ENCODE results near the gene MIGA2. TPM values are rescaled to one million over a fixed set of nuclear protein-coding genes. Genes with fewer than 3 reads are reported as not detected.
"Not testable (repeated sequence)": the region's sequence is repeated elsewhere in the genome, so short reads cannot be mapped to it uniquely, and the experiment has no call there.

The MIGA2 gene
- polyA plus RNA-seq, 3 donors = 11.6 to 25.2 (median 21.5) TPM

DNA sequence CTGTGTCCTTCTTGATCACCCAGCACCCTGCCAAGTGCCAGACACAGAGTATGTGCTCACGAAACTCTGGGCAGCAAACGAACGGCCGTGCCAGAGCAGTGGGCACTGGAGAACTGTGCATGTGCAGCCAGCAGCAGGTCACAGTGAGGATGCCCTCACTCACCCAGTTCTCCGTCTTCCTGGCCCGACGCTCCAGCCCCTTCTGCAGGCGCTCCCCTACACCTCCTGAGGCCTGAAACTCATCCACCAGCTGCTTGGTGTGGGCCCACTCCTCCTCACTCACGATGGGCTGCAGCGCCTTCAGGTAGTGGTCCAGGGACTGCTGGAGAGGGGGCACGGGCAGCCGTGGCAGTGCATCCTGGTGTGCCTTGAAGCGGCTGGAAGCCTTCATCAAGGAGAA is 71.2 kb downstream of the MIGA2 start:
- no peak overlapping the region for H3K27ac ChIP-seq (ENCODE audit: low read depth, low read length)
- 78 to 94% (median 92%) methylated on average over 13 of the region's 13 CpGs for WGBS, 3 donors

DNA sequence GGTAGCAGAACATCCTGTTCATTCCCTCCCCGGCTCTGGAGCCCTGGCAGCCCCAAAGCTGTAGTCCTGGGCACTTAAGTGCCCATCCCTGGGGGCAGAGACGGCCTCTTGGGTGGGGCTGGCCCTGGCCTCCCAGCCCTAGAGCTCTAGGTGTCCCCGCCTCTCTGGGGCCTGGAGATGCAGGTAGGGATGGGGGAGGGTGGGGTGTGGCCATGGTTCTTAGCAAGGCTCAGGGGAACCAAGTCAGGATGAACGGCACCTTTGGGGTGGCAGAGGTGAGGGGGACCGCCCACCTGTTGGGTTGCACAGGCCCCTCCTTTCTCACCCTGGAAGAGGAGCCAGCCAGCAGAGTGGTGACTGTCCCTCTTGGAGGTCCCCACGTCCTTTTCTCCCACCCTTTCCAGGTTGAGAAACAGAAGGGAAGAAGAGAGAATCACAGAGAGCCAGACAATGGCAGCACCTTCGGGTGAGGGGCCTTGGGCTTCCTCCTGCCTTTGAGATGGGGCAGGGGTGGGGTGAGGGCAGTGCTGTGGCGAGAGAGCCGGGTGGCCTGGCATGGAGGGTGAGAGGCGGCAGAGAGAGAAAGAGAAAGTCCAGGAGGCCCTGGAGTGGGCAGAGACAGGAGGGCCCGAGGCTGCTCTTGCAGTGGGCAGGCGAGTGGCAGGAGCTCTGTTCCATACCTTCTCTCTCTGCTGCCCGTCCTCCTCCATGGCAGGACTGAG is 71.8 kb downstream of the MIGA2 start:
- H3K27ac ChIP-seq (ENCODE audit: low read depth, low read length) = no peak overlapping the region
- 70 to 91% (median 91%) methylated on average over 11 to 13 of the region's 13 CpGs for WGBS, 3 donors

DNA sequence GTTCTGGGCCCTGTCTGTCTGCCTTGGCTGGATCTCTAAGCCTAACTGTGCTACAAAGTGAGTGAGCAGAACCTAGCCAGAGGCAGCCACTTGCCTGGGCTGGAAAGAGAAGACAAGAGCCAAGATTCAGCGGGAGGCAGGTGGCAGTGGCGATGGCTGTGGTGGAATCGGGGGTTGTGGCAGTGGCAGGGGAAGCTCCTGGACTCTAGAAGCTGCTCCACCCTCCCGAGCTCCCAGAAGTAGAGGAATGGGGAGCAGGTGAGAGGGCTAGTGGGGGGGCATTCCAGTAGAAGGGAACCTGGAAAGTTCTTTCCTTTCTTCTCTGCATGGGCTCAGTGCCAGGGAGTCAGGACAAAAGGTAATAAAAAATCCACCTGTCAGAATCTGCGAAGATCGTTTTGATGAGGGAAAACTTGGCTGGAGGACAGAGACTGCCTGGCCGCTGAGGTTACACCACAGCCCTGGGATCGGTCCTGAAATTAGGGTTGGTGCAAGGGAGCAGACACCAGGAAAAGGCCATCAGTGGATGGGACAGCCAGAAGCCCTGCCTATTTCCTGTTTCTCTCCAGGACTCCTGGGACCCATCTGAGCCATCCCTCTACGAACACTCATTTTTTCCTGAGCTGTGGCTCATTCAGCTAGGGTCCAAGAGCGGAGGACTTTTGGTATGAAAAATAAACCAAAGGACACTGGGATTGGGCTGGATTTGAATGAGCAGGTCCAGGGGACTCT is 72.5 kb downstream of the MIGA2 start:
- no peak overlapping the region for H3K27ac ChIP-seq (ENCODE audit: low read depth, low read length)
- WGBS, 3 donors = 28 to 73% (median 57%) methylated on average over 10 of the region's 10 CpGs

DNA sequence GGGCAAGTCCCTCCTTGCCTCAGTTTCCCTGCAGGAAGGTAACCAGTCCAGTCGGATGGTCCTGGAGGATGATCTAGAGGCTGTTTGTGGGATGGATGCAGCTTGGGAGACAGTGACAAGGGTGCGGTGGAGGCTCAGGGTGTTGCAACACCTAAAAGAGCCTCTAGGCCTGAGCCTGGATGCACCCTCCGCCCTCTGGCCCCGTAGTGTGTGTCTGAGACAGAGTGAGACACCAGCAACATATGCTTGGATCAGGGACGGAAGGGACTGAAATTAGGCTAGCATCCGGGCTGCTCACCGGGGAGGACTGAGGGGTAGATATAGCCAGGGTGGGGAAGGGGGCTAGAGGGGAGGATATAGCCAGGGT is 73.1 kb downstream of the MIGA2 start:
- 51 to 64% (median 63%) methylated on average over 7 of the region's 7 CpGs for WGBS, 3 donors
- H3K27ac ChIP-seq (ENCODE audit: low read depth, low read length) = no peak overlapping the region

- H3K27ac ChIP-seq (ENCODE audit: low read depth, low read length) = no peak overlapping the region
- 3 to 5% (median 5%) methylated on average over 62 to 64 of the region's 64 CpGs for WGBS, 3 donors
Observed at GRCh38 chr9:129109952-129110739, 73.7 kb downstream of the MIGA2 start.

DNA sequence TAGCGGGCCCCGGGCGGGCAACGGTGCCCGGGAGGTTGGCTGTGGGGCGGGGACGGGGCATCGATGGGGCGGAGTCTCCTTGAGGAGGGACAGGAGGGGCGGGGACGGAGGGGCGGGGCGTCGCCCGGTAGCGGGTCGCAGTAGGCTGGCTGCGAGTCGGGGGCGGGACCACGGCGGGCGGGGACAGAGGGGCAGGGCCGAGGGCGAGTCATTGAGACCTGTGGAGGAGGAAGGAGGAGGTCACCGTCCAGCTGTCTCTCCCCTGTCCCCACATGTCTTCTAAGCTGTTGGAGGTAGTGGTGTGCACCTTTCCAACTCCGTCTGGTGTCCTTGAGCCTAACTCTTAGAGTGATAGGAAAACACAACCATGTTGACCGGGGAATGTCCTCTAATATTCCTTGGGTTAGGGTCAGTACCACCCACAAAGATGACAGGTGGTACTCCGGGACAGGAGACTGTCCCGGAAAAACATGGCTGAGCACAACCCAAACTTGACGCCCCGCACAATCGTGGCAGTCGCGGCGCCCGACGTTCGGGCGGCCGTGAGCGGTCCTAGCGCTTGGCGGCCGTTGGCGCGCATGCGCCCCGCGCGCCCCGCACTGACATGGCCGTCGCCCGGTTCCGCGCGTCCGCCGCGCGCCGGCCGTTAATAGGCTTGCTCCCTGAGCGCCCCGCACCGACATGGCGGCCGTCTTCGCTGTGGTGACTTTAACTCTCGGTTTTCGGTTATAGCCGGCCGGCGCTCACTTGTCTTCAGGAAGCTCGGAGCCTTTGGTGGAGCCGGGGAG is 74.5 kb downstream of the MIGA2 start, which contains the start of the genes CRAT and PTPA:
TSS of gene CRAT (minus strand) at position 54 of the 788 bp plus-strand sequence. CDS start 284 bp downstream, outside the sequence.
TSS of gene PTPA (plus strand) at position 676 of the 788 bp plus-strand sequence. CDS start 186 bp downstream, outside the sequence.
- 0 to 1% (median 0%) methylated on average over 59 to 77 of the region's 77 CpGs for WGBS, 3 donors
- H3K27ac ChIP-seq (ENCODE audit: low read depth, low read length) = peak within 1 kb of the TSS; percentile 30

DNA sequence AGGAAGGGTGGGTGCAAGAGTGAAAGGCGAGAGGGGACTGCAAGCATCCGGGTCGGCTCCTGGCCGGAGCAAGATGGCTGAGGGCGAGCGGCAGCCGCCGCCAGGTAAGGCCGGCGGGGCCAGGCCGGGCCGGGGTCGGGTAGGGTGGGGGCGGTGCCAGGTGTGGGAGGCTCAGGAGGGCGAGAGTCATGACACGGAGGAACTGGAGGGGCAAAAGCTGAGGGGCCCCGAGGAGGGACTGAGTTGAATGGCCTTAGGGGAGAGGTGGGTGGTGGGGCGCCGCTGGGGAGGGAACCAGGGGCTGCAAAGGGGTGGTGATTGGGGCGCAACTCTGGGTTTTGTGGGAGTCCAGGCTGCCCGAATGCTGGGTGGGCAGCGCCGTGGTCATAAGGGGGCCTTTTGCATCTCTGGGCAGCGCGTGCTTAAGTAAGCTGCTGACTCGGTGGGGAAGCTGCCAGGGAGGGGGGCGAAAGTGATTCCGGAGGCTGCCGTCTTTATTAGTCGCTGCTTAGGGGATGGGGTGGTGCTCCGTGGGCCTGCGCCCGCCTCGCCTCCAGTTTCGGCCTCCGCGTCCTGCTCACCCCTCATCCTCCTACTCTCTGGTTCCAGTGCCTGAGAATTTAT is 75.2 kb downstream of the MIGA2 start:
- H3K27ac ChIP-seq (ENCODE audit: low read depth, low read length) = no peak overlapping the region
- 0% methylated on average over 35 to 37 of the region's 37 CpGs for WGBS, 3 donors

GRCh38 chr9:129112526-129112925 is 76.1 kb downstream of the MIGA2 start:
- not testable (repeated sequence) for H3K27ac ChIP-seq (ENCODE audit: low read depth, low read length)
- 92 to 94% (median 93%) methylated on average over 17 of the region's 17 CpGs for WGBS, 3 donors

DNA sequence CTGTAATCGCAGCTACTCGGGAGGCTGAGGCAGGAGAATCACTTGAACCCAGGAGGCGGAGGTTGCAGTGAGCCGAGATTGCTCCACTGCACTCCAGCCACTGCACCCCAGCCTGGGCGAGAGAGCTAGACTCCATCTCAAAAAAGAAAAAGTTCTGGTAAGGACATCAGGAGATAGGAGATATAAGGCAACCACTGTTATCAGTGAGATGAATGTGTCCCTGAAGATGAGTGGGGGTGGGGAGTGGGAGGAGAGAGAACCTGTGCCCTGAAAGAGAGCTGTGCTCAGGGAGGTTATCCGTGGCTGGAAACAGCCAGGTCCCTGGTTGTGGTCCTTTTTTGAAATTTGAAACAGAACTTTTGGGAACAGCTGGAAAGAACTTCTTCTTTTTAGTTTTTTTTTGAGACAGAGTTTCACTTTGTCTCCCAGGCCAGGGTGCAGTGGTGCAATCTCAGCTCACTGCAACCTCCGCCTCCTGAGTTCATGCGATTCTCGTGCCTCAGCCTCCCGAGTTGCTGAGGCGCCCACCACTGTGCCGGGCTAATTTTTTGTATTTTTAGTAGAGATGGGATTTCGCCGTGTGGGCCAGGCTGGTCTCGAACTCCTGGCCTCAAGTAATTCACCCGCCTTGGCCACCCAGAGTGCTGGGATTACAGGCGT is 77.3 kb downstream of the MIGA2 start:
- WGBS, 3 donors = 80 to 88% (median 81%) methylated on average over 17 of the region's 17 CpGs
- no peak overlapping the region for H3K27ac ChIP-seq (ENCODE audit: low read depth, low read length)

DNA sequence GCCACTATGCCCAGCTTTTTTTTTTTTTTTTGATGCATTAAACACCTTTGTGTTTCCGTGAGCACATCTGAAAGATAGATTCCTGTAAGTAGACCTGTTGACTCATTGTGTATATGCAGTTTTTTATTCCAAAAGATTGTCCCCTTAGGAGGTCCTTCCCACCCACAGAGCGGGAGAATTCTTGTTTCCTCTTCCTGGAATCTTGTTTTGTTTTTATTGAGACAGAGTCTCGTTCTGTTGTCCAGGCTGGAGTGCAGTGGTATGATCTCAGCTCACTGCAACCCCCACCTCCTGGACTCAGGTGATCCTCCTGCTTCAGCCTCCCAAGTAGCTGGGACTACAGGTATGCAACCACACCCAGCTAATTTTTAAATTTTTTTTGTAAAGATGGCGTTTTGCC is 82.4 kb downstream of the MIGA2 start:
- H3K27ac ChIP-seq (ENCODE audit: low read depth, low read length) = no peak overlapping the region
- WGBS, 3 donors = 76 to 77% (median 77%) methylated on average over 4 of the region's 4 CpGs

DNA sequence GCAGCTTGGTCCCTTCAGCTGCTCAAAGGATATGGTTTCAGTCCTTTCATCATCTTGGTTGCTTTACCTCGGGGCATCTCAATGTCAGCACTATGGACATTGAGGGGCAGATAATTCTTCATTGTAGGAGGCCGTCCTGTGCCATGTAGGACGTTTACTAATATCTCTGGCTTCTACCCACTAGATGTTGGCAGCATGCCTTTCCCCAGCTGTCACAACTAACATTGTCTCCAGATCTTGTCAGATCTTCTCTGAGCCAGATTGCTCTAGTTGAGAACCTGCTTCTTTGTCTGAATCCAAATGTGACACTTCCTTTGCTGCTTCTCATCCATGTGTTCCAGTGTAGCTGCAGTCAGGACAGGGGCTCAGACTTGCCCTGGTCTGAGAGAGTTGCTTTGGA is 85.1 kb downstream of the MIGA2 start:
- no peak overlapping the region for H3K27ac ChIP-seq (ENCODE audit: low read depth, low read length)
- WGBS, 3 donors = 61 to 73% (median 72%) methylated on average over 3 of the region's 3 CpGs

Other genes with a start within 250 kb of the MIGA2 start
- 10 to 100 TPM; 14.2 to 19.1 (median 16.2) TPM for gene TBC1D13, start 249.4 kb upstream of the MIGA2 start, polyA plus RNA-seq
- 10 to 100 TPM; 11.4 to 22.6 (median 22.0) TPM for gene ENDOG, start 218.1 kb upstream of the MIGA2 start, polyA plus RNA-seq
- 10 to 100 TPM; 16.3 to 34.9 (median 21.0) TPM for gene SPOUT1, start 206.8 kb upstream of the MIGA2 start, polyA plus RNA-seq
- 1 to 10 TPM; 1.7 to 6.2 (median 3.3) TPM for gene KYAT1, start 154.7 kb upstream of the MIGA2 start, polyA plus RNA-seq
- gene LRRC8A, start 154.5 kb upstream of the MIGA2 start, polyA plus RNA-seq = 10 to 100 TPM; 15.3 to 31.3 (median 21.6) TPM
- 10 to 100 TPM; 41.6 to 58.1 (median 51.5) TPM for gene PHYHD1, start 115.6 kb upstream of the MIGA2 start, polyA plus RNA-seq
- 10 to 100 TPM in 1 of 3 donors, 1 to 10 TPM in 2; 4.7 to 15.5 (median 9.5) TPM for gene DOLK, start 89.0 kb upstream of the MIGA2 start, polyA plus RNA-seq
- 10 to 100 TPM in 2 of 3 donors, 1 to 10 TPM in 1; 7.8 to 20.9 (median 12.4) TPM for gene NUP188, start 88.9 kb upstream of the MIGA2 start, polyA plus RNA-seq
- 10 to 100 TPM; 44.2 to 78.3 (median 55.2) TPM for gene SH3GLB2, start 8.3 kb upstream of the MIGA2 start, polyA plus RNA-seq
- gene DOLPP1, start 44.5 kb downstream of the MIGA2 start, polyA plus RNA-seq = 1 to 10 TPM; 3.5 to 7.8 (median 7.3) TPM
- 10 to 100 TPM; 51.4 to 74.8 (median 52.2) TPM for gene CRAT, start 74.2 kb downstream of the MIGA2 start, polyA plus RNA-seq
- 10 to 100 TPM; 42.9 to 78.6 (median 43.6) TPM for gene PTPA, start 74.8 kb downstream of the MIGA2 start, polyA plus RNA-seq
- 10 to 100 TPM in 2 of 3 donors, 1 to 10 TPM in 1; 3.8 to 16.8 (median 10.3) TPM for gene IER5L, start 141.6 kb downstream of the MIGA2 start, polyA plus RNA-seq

All from adipose tissue (tissue), 3 donors.